ENCODE data around the gene ZFP69B.
"Not testable (repeated sequence)": the region's sequence is repeated elsewhere in the genome, so short reads cannot be mapped to it uniquely, and the experiment has no call there.

Gene ZFP69B

GRCh38 chr1:40438391-40439015, 11.8 kb upstream of the ZFP69B start:
- DNase-seq: peak; percentile 13

DNA sequence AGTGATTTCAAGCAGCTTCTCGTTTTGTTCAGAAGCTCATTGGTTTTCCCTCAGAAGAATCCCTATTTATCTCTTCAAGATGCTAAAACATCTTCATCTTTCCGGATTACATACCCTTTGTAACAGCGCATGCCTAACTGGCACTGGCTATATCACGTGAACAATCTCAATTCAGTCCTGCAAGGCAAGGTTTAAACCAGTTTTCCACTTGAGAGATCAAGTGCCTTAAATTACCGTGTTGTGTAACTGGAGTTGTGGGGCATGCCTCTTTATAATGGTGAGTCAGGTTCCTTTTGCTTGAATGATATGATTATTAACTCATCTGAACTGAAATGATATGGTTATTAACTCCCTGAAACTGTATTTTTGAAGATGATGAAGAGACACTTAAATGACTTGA, 11.0 kb upstream of the ZFP69B start:
- DNase-seq: no peak

DNA sequence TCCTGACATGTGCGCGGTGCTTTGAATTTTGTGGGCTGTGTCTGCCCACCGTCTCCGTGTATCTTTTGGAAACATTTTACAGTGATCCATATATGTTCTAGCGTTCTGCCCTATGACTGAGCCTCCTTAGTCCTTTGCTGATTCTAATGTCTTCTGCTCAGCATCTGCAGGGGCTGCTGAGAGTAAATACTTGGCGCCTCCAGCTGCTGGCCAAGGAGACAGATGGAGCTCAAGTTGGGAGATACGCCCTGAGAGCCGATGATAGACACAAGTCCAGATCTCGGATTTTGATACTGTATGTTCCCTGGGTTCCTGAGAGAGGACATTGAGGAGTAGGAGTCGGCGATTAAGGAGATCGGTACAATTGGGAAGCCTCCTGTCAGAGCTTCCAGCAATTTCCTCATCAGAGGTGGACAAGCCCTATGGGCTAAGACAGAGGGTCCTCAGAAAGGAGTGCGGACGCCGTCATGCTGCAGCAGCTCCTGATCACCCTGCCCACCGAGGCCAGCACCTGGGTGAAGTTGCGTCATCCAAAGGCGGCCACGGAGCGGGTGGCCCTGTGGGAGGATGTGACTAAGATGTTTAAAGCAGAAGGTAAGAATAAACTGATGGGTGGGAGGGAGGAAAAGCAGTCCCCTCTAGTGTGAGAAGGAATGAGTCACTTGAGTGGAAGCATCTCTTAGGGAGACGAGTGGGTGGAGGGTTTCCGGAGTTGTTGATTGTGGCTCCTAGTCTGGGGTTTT, 390 bp downstream of the ZFP69B start:
- DNase-seq: no peak

DNA sequence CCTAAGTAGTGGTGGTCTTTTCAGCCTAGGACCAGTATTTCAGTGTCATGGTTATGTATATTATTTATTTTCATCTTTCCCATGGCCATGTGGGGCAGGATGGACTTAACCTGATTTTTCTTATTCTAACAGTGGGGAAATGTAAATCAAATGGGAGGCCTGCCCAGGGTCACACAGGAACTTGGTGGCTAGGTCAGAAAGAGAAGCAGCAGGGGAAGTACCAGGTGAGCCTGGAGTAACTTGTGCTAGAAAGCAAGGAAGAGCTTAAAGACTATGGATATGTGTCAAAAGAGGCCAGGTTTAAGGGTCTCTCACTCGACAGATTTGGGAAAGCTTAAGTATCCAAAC, 936 bp downstream of the ZFP69B start:
- no peak for DNase-seq

GRCh38 chr1:40454873-40455272, 4.6 kb downstream of the ZFP69B start:
- DNase-seq: no peak

GRCh38 chr1:40462956-40463590, 12.8 kb downstream of the ZFP69B start:
- no peak for DNase-seq

GRCh38 chr1:40469327-40469726, 19.1 kb downstream of the ZFP69B start:
- DNase-seq: no peak

DNA sequence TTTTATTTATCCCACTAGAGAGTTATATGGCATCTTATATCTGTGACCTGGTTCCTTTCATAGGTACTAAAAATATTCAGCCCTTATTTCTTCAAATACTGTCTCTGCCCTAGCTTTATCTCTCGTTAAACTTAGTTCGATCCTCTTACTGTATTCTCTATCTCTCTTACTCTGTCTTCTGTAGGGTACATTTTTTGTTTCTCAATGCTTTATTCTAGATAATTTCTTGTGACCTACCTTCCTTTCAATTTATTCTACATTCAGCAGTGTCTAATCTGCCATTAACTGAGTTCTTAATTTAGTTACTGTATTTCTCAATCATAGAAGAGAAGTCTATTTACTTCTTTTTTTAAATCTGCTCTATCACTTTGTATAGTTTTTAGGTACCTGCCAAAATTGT, 25.0 kb downstream of the ZFP69B start:
- DNase-seq: no peak

DNA sequence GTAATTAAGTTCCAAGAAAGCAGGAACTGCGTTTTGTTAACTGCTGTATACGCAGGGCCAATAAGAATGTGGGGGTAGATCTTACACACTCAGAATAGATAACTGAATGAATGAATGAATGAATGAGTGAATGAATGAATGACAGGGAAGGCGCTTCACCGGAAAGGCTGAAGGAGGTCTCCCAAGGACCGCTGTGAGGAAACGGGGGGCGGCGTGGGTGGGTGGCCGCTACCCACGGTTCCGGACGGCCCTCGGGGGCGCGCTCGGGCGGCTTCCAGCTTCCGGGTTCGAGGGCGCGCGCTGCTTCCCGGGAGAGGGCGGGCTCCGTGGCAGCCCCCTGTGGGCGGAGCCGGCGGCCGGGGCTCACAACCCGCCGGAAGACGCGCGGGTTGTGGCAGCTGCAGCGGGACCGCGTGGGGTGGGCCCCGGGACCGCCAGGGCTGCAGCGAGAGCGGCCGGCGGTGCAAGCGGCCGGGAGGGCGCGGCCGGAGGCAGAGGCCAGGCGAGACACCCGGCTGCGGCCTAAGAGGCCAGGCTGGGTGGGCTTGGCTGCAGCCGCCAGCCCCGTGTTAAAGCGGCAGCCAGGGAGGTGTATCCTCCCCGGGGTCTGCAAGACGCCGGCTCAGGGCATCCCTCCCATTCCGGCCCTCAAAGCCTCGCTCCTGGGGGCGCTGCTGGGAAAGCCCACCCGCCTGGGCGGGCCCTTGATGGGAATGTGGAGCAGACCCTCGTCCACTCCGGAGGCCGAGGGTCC, 26.8 kb downstream of the ZFP69B start, which contains the start of gene ZFP69:
TSS of gene ZFP69 (plus strand) at position 367 of the 754 bp plus-strand sequence. CDS start 2,072 bp downstream, outside the sequence.
- peak; percentile 88 for DNase-seq

GRCh38 chr1:40477678-40478053, 27.4 kb downstream of the ZFP69B start:
- DNase-seq: no peak

GRCh38 chr1:40478276-40478675, 28.0 kb downstream of the ZFP69B start:
- DNase-seq: no peak

DNA sequence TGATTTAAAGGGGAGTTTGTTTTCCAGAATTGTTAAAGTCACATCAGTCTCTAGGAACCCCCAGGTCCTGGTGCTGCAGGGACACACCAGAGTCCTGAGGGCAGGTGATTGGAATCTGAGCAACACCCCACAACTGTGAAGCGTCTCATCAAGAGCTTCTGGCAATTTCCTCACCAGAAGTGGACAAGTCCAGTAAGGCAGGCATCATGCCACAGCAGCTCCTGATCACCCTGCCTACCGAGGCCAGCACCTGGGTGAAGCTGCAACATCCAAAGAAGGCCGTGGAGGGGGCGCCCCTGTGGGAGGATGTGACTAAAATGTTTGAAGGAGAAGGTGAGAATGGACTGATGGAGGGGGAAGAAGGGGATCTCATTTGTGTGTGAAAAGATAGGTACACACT, 28.9 kb downstream of the ZFP69B start:
- no peak for DNase-seq

GRCh38 chr1:40495315-40495903, 45.1 kb downstream of the ZFP69B start:
- DNase-seq: no peak

DNA sequence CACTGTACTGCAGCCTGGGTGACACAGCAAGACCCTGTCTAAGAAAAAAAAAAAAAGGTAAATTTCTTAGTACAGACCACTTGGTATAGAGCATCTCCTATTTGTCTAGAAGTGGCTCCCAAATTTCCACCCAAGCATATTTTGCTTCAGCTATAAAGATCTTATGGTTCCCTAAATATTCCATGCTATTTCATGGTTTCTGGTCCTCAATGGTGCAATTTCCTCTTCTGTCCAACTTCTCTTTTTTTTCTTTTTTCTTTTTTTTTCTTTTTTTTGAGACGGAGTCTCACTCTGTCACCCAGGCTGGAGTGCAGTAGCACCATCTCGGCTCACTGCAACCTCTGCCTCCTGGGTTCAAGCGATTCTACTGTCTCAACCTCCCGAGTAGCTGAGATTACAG, 52.4 kb downstream of the ZFP69B start:
- not testable (repeated sequence) for DNase-seq

DNA sequence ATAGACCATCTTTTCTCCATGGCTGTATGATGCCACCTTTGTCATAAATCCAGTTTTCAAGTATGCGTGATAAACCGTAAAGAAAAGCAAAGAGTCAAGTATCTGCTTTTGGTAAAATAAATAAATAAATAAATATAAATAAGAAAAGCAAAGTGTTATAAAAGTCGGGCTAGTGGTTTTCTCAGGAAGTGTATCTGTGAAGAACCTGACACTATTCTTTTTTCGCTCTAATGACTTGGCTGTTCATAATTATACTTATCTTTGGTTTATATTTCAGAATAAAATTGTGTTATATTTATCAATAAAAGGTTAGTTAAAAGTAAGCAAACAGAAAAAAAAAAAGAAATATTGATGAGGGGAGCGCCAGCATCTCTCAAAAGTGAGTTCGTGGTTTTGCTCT, 57.7 kb downstream of the ZFP69B start:
- no peak for DNase-seq

- peak; percentile 93 for DNase-seq
Observed at GRCh38 chr1:40508375-40509341, 58.4 kb downstream of the ZFP69B start, which contains the start of gene EXO5. TSS of gene EXO5 (plus strand) at chr1:40508767. CDS start at chr1:40514545, 5,778 bp downstream.

Measured in retina (tissue), 1 donor.